Measurements from ENCODE around the gene THUMPD1. TPM values are rescaled to one million over a fixed set of nuclear protein-coding genes. Genes with fewer than 3 reads are reported as not detected.

THUMPD1 gene
- total and polyA plus RNA-seq, 2 of the 8 experiments (the other 6 are each of a cell fraction or from before 2014, with no cell fraction given): 31.6 to 49.4 TPM

DNA sequence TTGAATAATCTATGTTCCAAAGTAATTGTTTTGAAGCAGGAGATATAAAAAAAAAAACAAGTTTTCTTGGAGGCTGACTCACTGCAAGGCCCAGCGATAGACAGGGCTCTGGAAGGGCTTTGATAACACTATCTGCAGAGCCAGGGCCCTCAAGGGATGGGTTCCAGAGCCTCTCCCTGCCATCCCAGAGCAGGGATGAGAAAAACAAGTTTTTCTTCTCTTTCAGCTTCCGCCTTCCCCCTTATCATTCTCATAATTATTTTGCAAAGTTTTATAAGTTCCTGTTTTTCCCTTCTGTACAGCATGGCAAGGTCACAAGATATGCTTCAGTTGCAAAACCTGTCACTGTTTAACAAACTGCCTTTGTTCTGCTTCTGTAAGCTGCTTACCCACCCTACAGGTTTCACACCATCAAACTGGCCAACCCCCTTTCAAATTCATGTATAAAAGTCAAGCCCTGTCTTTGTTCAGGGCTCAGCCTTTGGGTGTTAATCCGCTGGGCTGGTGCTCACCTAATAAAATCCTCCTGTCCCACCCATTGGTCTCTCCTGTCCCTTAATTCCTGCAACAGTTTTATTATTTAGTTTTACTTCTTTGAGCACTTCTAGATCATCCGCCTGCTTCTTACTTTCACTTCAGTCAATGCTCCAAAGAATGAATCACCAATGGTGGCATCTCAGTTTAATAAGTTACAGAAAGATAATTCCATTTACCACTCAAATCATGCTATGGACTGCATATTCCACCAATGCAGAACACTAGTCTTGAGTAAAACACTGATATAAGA, 5.6 kb upstream of the THUMPD1 start:
- Histone ChIP-seq H3K4me3 (ENCODE audit: extremely low read depth in 1 of 4, insufficient read depth in 2 of 4, low read depth in 3 of 4, low read length in 4 of 4) (no peak overlapping the region), H3K56ac (replicated peaks; ENCODE audit: insufficient read length, low read depth, low read length) (no peak overlapping the region), H3K23ac (ENCODE audit: insufficient read length) (no peak overlapping the region), H3K27me3 (replicated peaks in 1 of 4; ENCODE audit: control insufficient read depth in 3 of 4, extremely low read depth in 1 of 4, insufficient read depth in 3 of 4, low read length in 3 of 4) (no peaks in the 10 kb centered on the region), H4K5ac (ENCODE audit: insufficient read length, low read depth, low read length) (no peak overlapping the region), H3K79me2 (ENCODE audit: control insufficient read depth in 1 of 2, insufficient read depth in 2 of 2, low read length in 2 of 2) (no peaks in the 10 kb centered on the region), H3K4me1 (replicated peaks in 1 of 4; ENCODE audit: control insufficient read depth in 3 of 4, insufficient read depth in 4 of 4, low read length in 3 of 4) (no peaks in the 10 kb centered on the region), H3K36me3 (ENCODE audit: control insufficient read depth in 2 of 4, insufficient read depth in 4 of 4, low read length in 3 of 4) (no peaks in the 10 kb centered on the region), H3K4me2 (ENCODE audit: insufficient read depth in 1 of 2, low read depth in 2 of 2, low read length in 2 of 2) (no peak overlapping the region), H4K8ac (ENCODE audit: extremely low read depth, insufficient read depth, low read length) (no peak overlapping the region), H3K27ac (ENCODE audit: low read depth, low read length) (no peak overlapping the region), H4K91ac (replicated peaks; ENCODE audit: insufficient read length, low read length) (no peak overlapping the region), H3K23me2 (ENCODE audit: low read depth, low read length) (no peaks in the 10 kb centered on the region), H3K9me3 (ENCODE audit: insufficient read depth in 2 of 2, low read depth in 1 of 2, low read length in 1 of 2) (peaks cover 12 to 15% of the 10 kb centered on the region in 2 experiments; a peak in 3 of 4 replicates), H2BK12ac (ENCODE audit: low read depth, low read length) (no peak overlapping the region), H2BK20ac (ENCODE audit: low read length) (no peak overlapping the region), H3K4ac (replicated peaks; ENCODE audit: insufficient read length, low read depth, low read length) (no peak overlapping the region), H3K9ac (replicated peaks in 1 of 4; ENCODE audit: extremely low read depth in 1 of 4, low read depth in 3 of 4, low read length in 3 of 4) (no peak overlapping the region), H2BK15ac (ENCODE audit: low read length) (no peak overlapping the region), H4K20me1 (replicated peaks in 1 of 2; ENCODE audit: control insufficient read depth in 1 of 2, insufficient read depth in 2 of 2, low read length in 2 of 2) (no peaks in the 10 kb centered on the region), H3K18ac (ENCODE audit: extremely low read depth, low read length) (no peak overlapping the region), H3K14ac (ENCODE audit: insufficient read length) (no peak overlapping the region), H3K79me1 (ENCODE audit: low read depth, low read length) (no peaks in the 10 kb centered on the region), H2AK5ac (ENCODE audit: low read depth, low read length) (no peak overlapping the region), H2BK120ac (replicated peaks; ENCODE audit: low read depth, low read length) (no peak overlapping the region), H2BK5ac (ENCODE audit: low read depth, low read length) (no peak overlapping the region), H2AFZ (ENCODE audit: low read length) (no peak overlapping the region)
- TF ChIP-seq TAF7 (optimal IDR thresholded peaks at IDR 0.05; ENCODE audit: borderline replicate concordance, low read depth, low read length): no peak
- TF ChIP-seq HDAC2 (IDR thresholded peaks at IDR 0.05; ENCODE audit: borderline replicate concordance in 1 of 2, low read depth in 2 of 2, low read length in 2 of 2): no peak
- TF ChIP-seq, protein P1, sequence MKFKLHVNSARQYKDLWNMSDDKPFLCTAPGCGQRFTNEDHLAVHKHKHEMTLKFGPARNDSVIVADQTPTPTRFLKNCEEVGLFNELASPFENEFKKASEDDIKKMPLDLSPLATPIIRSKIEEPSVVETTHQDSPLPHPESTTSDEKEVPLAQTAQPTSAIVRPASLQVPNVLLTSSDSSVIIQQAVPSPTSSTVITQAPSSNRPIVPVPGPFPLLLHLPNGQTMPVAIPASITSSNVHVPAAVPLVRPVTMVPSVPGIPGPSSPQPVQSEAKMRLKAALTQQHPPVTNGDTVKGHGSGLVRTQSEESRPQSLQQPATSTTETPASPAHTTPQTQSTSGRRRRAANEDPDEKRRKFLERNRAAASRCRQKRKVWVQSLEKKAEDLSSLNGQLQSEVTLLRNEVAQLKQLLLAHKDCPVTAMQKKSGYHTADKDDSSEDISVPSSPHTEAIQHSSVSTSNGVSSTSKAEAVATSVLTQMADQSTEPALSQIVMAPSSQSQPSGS (IDR thresholded peaks at IDR 0.05; ENCODE audit: low read length): no peak
- TF ChIP-seq TCF12 (IDR thresholded peaks at IDR 0.05; ENCODE audit: low read depth, low read length): no peak
- no peak for TF ChIP-seq NANOG (IDR thresholded peaks at IDR 0.05; ENCODE audit: insufficient read depth, low read depth, low read length, poor library complexity, severe bottlenecking)
- no peak for TF ChIP-seq FOSL1 (IDR thresholded peaks at IDR 0.05; ENCODE audit: insufficient read depth, low read depth, low read length)
- TF ChIP-seq KDM1A (IDR thresholded peaks at IDR 0.05; ENCODE audit: borderline replicate concordance, low read length): no peak
- no peak for TF ChIP-seq POLR2A (IDR thresholded peaks at IDR 0.05; ENCODE audit: control extremely low read depth in 1 of 2, low read depth in 2 of 2, low read length in 2 of 2)
- no peak for TF ChIP-seq JUN (IDR thresholded peaks at IDR 0.05; ENCODE audit: low read depth, low read length)
- WGBS, 2 experiments (ENCODE audit: extremely low coverage in 1 of 2, insufficient coverage in 1 of 2, insufficient read length in 1 of 2, insufficient replicate concordance in 2 of 2, low coverage in 1 of 2, low lambda C conversion rate in 2 of 2, missing lambda C conversion rate in 1 of 2): 83% methylated on average over 4 of the region's 4 CpGs; no CpG with 5 or more reads in 1 of the 2 experiments
- CTCF ChIA-PET (ENCODE audit: partially characterized antibody): interaction anchor here (0.7 kb wide), 1 partner anchor 45 kb away, joined by 5 read pairs; no protein-coding TSS in a partner anchor
- DNase-seq (ENCODE audit: low read depth in 1 of 2, low spot score in 2 of 2) (no peak), FAIRE-seq (no peak)
- POLR2A ChIA-PET (ENCODE audit: partially characterized antibody): no interaction called here
